ENCODE data around the gene TMEM52.

DNA sequence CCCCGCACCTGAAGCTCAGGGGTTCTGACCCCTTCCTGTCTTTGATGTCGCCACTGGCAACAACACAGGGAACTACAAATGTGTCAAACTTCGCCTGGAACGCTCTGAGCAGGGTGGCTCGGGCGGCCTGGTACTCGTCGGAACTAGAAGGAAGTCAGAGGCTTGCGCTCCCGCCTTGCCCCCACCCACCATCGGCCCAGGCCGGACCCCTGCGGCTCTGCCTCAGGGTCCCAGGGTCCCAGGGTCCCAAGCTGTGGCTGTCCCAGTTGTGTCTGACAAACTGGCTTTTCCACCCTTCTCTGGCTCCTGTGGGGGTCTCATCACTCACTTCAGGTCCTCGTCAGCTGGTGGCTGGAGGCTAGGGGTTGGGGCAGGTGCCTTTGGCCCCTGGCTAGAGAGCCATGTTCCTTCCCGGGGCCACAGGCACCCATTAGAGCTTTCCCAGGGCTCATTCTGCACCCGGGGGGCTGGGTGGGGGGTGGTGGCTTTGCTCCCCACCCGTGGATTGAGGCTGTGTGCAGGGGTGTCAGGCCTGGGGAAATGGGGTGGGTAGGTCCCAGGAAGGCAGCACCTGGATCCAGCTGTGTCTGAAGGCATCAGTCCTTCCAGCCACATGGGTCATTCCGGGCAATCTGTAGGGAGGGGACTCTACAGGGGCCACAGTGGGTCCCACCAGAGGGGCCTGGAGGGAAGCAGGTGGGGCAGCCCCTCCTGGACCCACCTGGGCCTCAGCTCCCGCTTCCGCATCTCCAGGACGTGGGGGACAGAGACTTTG is 8.0 kb upstream of the TMEM52 start:
- TF ChIP-seq, protein P1, sequence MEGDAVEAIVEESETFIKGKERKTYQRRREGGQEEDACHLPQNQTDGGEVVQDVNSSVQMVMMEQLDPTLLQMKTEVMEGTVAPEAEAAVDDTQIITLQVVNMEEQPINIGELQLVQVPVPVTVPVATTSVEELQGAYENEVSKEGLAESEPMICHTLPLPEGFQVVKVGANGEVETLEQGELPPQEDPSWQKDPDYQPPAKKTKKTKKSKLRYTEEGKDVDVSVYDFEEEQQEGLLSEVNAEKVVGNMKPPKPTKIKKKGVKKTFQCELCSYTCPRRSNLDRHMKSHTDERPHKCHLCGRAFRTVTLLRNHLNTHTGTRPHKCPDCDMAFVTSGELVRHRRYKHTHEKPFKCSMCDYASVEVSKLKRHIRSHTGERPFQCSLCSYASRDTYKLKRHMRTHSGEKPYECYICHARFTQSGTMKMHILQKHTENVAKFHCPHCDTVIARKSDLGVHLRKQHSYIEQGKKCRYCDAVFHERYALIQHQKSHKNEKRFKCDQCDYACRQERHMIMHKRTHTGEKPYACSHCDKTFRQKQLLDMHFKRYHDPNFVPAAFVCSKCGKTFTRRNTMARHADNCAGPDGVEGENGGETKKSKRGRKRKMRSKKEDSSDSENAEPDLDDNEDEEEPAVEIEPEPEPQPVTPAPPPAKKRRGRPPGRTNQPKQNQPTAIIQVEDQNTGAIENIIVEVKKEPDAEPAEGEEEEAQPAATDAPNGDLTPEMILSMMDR (IDR thresholded peaks at IDR 0.05; ENCODE audit: poor library complexity), result no peak
- no peak for TF ChIP-seq EZH2phosphoT487 (IDR thresholded peaks at IDR 0.05; ENCODE audit: low read depth, severe bottlenecking, unreplicated experiment)

Data from hepatocyte (in vitro differentiated cells).